Panc1 (cell line): ENCODE data around the gene PI4K2A.

Source experiments
- POLR2AphosphoS5 ChIP-seq: IDR thresholded peaks from 2 replicates; pipeline ENCODE4 v1.6.1; 2012; ENCODE audit warnings: mild to moderate bottlenecking, low read depth, low read length, moderate library complexity
- REST ChIP-seq, 2 experiments: IDR thresholded peaks; 2 replicates each; pipeline ENCODE4 v1.6.1; 2011 to 2012; ENCODE audit warnings: low read depth in 2 of 2, control low read depth in 1 of 2, low read length in 1 of 2, mild to moderate bottlenecking in 1 of 2, moderate library complexity in 1 of 2; ENCODE audit not compliant: insufficient read depth in 1 of 2
- SIN3A ChIP-seq: IDR thresholded peaks from 2 replicates; pipeline ENCODE4 v1.6.1; 2012; ENCODE audit warnings: low read depth, mild to moderate bottlenecking, low read length, moderate library complexity, borderline replicate concordance; ENCODE audit not compliant: insufficient read depth
- TCF7L2 ChIP-seq: IDR thresholded peaks from 2 replicates; pipeline ENCODE4 v1.6.1; 2011; ENCODE audit warnings: mild to moderate bottlenecking, low read depth, low read length, inconsistent platforms
- TF ChIP-seq, protein P1 (sequence below): fragments of 450-650 bp; IDR thresholded peaks from 2 replicates; pipeline ENCODE4 v1.5.1; 2017; ENCODE audit warnings: mild to moderate bottlenecking

GRCh38 chr10:97715259-97715874 lies 74.9 kb downstream of the PI4K2A start:
- TF ChIP-seq, protein P1, sequence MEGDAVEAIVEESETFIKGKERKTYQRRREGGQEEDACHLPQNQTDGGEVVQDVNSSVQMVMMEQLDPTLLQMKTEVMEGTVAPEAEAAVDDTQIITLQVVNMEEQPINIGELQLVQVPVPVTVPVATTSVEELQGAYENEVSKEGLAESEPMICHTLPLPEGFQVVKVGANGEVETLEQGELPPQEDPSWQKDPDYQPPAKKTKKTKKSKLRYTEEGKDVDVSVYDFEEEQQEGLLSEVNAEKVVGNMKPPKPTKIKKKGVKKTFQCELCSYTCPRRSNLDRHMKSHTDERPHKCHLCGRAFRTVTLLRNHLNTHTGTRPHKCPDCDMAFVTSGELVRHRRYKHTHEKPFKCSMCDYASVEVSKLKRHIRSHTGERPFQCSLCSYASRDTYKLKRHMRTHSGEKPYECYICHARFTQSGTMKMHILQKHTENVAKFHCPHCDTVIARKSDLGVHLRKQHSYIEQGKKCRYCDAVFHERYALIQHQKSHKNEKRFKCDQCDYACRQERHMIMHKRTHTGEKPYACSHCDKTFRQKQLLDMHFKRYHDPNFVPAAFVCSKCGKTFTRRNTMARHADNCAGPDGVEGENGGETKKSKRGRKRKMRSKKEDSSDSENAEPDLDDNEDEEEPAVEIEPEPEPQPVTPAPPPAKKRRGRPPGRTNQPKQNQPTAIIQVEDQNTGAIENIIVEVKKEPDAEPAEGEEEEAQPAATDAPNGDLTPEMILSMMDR = no peak
- TF ChIP-seq POLR2AphosphoS5 = no peak
- no peak for TF ChIP-seq SIN3A
- TF ChIP-seq REST (IDR thresholded peaks at IDR 0.05; ENCODE audit: insufficient read depth in 1 of 2, low read depth in 2 of 2, low read length in 1 of 2) = no peak
- no peak for TF ChIP-seq TCF7L2
